ENCODE measurements around the gene PRR7. TPM values are rescaled to one million over a fixed set of nuclear protein-coding genes. Genes with fewer than 3 reads are reported as not detected.

PRR7 gene
- total RNA-seq, 1 donor from 2014 or later, result 5.8 TPM

DNA sequence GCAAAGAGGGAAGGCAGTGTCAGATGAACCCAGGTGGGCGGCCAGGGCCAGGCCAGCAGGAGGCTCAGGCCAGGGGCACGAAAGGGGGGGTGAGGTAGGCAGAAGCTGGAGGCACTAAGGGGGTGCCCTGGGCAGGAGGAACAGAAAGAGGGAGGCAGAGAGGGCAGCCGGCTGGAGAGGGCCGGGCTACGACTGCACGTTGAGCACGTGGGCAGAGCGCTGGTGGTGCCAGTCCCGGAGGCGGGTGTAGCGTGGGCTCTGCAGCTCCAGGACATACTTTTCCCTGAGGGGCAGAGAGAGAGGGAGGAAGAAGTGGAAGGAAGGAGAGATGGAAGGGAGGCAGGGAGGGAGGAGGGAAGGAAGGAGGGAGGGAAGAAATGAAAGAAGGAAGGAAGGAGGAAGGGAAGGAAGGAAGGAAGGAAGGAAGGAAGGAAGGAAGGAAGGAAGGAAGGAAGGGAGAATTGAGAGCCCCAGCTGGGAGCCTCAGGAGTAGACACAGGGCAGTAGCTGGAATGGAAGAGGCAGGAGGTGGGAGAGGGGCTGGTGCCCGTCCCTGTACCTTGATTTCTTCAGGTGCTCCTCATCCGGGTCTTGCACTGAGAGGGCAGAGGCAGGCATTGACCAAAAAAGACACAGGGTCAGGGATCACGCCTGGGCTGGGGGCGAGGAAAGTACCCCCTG is 43.8 kb downstream of the PRR7 start:
- Histone ChIP-seq H3K4me3 (ENCODE audit: low read depth, low read length) (no peak overlapping the region), H3K36me3 (ENCODE audit: control insufficient read depth, insufficient read depth, low read length) (peaks cover 14% of the 10 kb centered on the region), H3K27me3 (ENCODE audit: control insufficient read depth, insufficient read depth, low read length) (no peaks in the 10 kb centered on the region)
- TF ChIP-seq, protein P1, sequence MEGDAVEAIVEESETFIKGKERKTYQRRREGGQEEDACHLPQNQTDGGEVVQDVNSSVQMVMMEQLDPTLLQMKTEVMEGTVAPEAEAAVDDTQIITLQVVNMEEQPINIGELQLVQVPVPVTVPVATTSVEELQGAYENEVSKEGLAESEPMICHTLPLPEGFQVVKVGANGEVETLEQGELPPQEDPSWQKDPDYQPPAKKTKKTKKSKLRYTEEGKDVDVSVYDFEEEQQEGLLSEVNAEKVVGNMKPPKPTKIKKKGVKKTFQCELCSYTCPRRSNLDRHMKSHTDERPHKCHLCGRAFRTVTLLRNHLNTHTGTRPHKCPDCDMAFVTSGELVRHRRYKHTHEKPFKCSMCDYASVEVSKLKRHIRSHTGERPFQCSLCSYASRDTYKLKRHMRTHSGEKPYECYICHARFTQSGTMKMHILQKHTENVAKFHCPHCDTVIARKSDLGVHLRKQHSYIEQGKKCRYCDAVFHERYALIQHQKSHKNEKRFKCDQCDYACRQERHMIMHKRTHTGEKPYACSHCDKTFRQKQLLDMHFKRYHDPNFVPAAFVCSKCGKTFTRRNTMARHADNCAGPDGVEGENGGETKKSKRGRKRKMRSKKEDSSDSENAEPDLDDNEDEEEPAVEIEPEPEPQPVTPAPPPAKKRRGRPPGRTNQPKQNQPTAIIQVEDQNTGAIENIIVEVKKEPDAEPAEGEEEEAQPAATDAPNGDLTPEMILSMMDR (IDR thresholded peaks at IDR 0.05; ENCODE audit: insufficient read depth, low read length, poor library complexity, severe bottlenecking), result no peak
- DNase-seq (ENCODE audit: low read depth), result no peak

DNA sequence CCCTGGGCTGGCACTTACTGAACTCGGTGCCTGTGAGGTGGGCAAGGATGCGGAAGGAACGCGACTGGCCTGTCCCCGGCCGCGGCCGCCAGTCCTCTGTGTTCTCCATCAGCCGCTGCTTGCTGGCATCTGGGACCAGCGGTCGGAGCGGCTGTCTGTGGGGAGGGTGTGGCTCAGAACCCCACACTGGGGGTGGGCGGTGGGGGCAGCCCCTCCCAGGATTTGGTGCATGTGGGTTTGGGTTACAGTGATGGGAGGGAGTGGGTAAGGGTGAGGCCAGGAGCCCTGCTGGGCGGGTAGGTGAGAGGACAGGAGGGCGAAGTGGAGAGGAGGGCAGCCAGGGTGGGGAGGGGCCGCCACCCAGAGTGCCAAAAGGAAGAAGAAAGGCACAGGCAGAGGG is 44.4 kb downstream of the PRR7 start:
- H3K36me3 ChIP-seq (ENCODE audit: control insufficient read depth, insufficient read depth, low read length), result peaks cover 14% of the 10 kb centered on the region
- DNase-seq (ENCODE audit: low read depth), result no peak

DNA sequence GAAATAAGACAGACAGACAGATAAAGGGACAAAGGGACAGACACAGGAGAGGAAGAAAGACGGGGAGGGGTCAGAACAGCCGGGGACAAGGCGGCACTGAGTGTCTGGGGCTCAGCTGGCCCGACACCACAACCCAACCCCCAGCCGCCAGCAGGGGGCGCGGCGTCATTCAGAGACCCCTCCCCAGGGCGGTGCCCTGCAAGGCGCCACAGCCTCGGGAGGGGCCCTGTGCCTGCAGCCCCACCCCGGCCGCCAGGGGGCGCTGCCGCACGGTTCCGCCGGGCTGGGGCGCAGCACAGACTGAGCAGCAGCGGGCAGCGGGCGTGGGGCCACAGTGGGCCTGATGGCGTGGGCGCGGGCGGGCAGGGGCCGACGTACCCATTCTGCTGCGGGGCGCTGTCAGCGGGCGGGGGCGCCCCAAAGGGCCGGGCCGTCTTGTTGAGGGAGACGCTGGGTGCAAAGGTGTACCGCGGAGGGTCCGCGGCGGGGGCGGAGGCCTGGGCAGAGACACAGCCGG is 44.9 kb downstream of the PRR7 start:
- H3K36me3 ChIP-seq (ENCODE audit: control insufficient read depth, insufficient read depth, low read length), result peaks cover 12% of the 10 kb centered on the region
- no peak overlapping the region for H3K4me3 ChIP-seq (ENCODE audit: low read depth, low read length)

More for the DNA sequence above, 44.4 kb downstream of the PRR7 start:
- no peak overlapping the region for H3K4me3 ChIP-seq (ENCODE audit: low read depth, low read length)
- TF ChIP-seq, protein P1 (IDR thresholded peaks at IDR 0.05; ENCODE audit: insufficient read depth, low read length, poor library complexity, severe bottlenecking), result no peak
- H3K27me3 ChIP-seq (ENCODE audit: control insufficient read depth, insufficient read depth, low read length), result no peaks in the 10 kb centered on the region

DNA sequence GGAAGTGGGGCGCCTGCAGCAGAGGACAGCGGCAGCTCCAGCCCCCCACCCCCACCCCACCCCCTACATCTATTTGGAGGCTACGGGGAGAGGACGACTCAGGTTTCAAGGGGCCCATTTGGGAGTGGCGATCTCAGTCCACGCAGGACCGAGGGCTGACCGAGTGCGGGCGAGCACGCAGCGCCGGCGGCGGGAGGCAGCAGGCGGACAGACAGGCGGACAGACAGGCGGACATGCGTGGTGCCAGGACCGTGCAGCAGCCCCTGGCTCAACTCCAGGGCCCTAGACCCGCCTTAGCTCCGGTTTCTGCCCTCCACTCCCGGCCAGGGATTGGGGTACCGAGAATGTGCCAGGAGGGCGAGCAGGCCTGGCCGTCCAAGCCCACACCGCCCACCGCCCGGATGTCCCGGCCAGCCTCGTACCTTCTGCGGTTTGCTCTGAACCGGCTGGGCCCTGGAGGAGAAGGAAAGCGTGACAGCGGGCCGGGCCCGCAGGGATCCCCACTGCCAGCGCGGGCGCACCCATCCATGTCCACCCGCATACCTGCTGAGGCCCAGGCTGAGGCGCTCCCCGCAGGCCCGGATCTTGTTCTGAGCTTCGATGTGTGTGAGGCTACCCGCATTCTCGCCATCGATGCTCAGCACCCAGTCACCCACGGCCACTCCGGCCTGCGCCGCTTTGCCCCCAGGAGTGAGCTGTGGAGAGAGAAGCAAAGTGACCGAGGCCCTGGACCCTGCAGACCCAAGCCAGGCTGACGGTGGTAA is 45.6 kb downstream of the PRR7 start:
- DNase-seq (ENCODE audit: low read depth), result no peak
- H3K27me3 ChIP-seq (ENCODE audit: control insufficient read depth, insufficient read depth, low read length), result no peaks in the 10 kb centered on the region
- no peak overlapping the region for H3K4me3 ChIP-seq (ENCODE audit: low read depth, low read length)
- H3K36me3 ChIP-seq (ENCODE audit: control insufficient read depth, insufficient read depth, low read length), result peaks cover 12% of the 10 kb centered on the region
- TF ChIP-seq, protein P1 (IDR thresholded peaks at IDR 0.05; ENCODE audit: insufficient read depth, low read length, poor library complexity, severe bottlenecking), result no peak

More for the DNA sequence above, 44.9 kb downstream of the PRR7 start:
- TF ChIP-seq, protein P1 (IDR thresholded peaks at IDR 0.05; ENCODE audit: insufficient read depth, low read length, poor library complexity, severe bottlenecking), result peak; percentile 47
- no peak for DNase-seq (ENCODE audit: low read depth)
- no peaks in the 10 kb centered on the region for H3K27me3 ChIP-seq (ENCODE audit: control insufficient read depth, insufficient read depth, low read length)

DNA sequence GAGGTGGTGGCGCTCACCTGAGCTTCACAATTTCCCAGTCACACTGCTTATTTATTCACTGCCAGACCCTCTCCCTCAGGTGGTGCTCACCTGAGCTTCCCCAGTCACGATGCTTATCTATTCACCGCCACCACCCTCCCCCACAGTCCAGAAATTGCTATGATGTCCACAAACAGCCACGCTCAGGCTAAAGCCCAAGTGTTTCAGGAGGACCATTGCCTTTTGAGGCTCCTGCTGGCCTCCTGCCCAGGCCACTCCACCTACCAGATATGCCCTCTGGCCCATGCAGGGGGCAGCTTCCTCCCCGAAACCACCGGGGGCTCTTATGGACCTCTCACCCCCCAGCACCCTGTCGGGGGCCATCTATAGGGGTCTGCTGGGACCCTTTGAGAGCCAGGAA is 46.2 kb downstream of the PRR7 start:
- DNase-seq (ENCODE audit: low read depth), result no peak
- no peak overlapping the region for H3K4me3 ChIP-seq (ENCODE audit: low read depth, low read length)
- H3K36me3 ChIP-seq (ENCODE audit: control insufficient read depth, insufficient read depth, low read length), result peaks cover 8% of the 10 kb centered on the region
- no peaks in the 10 kb centered on the region for H3K27me3 ChIP-seq (ENCODE audit: control insufficient read depth, insufficient read depth, low read length)
- TF ChIP-seq, protein P1 (IDR thresholded peaks at IDR 0.05; ENCODE audit: insufficient read depth, low read length, poor library complexity, severe bottlenecking), result no peak
